NCI-H187 treated with DMSO at 0.1 percent for 48 hours (cell line): Measurements from ENCODE around the gene MRFAP1L1.
"Not testable (repeated sequence)": the region's sequence is repeated elsewhere in the genome, so short reads cannot be mapped to it uniquely, and the experiment has no call there.

Experiments
- DNase-seq: peaks from one replicate; lab custom pipeline; 2025; lab: John Stamatoyannopoulos, UW

MRFAP1L1 gene

GRCh38 chr4:6688879-6689505 is 20.7 kb downstream of the MRFAP1L1 start:
- DNase-seq: no peak

DNA sequence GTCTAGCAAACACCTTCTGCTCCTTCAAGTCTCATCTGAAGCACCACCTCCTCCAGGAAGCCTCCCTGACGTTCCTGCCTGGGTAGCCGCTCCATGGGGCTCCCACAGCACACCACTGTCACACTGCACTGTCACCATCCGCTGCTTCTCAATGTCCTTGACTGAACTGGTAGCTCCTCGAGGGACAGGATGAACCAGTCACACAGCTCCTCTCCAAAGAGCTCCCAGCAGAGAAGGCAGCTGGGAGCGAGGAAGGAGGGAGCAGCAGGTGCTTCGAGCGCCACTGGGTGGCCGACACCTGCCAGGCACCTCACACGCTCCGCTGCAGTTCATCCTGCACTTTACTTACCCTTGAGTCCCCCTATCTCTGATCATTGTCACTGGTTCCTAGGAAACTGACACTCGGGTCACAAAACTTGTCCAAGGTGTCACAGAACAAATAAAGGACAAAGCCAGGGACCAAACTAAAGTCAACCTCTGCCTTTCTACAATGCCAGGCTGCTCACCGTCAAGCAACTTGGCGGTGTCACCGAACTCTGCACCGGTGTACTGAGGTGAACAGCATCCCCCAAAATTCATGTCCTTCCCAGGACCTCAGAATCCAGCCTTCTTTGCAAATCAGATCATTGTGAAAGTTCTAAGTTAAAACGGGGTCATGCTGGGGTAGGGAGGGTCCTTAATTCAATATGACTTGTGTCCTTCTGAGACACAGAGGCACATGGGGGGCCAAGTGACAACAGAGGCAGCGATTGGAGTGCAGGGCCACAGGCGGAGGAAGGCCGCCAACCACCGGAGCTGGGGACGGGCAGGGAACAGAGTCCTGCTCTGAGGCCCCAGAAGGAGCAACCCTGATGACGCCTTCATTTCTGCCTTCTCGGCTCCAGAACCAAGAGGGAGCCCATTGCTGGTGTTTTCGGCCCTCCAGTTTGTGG is 21.5 kb downstream of the MRFAP1L1 start:
- DNase-seq: no peak

DNA sequence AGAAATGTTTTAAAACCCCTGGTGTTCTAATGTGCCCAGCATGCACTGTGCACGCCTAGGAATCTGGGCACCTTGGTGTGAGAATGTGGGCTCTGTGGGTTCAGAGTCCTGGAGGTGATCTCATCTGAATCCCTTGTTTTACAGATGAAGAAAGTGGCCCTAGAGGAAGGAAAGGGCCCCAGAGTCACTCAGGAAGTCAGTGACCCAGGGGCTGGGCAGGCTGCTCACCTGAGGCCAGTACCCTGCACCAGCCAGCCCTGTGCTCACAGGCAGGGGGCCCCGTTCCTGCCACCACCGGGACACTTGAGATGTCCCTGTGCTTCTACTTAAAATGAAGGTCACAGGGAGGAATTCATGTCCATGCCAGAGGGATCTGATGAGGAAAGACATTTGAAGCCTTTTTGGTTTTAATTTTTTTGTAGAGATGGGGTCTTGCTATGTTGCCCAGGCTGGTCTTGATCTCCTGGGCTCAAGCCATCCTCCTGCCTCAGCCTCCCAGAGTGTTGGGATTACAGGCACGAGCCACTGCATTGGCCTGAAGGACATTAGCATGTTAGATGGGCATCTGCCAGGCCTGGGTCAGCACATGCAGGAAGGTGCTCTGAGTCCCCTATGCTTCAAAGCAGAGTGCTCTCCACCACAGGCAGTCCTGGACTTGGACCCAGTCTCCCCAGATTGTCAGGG is 23.4 kb downstream of the MRFAP1L1 start:
- no peak for DNase-seq

DNA sequence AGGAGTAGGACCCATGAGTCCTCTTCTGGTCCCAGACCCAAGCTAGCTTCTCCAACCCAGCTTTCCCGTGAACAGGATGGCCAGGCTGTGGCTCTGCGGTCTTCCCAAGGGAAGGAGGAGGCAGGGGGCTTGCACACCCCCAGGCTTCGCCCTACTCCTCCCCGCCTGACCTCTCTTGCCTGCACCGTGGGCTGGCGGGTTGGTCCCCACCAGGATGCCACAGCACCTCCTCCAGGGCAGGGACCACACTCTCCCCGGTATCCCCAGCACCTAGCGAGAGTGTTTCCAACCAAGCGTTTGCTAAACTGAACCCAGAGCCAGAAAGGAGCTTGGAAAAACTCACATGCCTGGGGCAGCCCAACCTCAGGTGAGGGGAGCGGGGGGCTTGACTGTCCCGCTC is 25.0 kb downstream of the MRFAP1L1 start:
- no peak for DNase-seq

DNA sequence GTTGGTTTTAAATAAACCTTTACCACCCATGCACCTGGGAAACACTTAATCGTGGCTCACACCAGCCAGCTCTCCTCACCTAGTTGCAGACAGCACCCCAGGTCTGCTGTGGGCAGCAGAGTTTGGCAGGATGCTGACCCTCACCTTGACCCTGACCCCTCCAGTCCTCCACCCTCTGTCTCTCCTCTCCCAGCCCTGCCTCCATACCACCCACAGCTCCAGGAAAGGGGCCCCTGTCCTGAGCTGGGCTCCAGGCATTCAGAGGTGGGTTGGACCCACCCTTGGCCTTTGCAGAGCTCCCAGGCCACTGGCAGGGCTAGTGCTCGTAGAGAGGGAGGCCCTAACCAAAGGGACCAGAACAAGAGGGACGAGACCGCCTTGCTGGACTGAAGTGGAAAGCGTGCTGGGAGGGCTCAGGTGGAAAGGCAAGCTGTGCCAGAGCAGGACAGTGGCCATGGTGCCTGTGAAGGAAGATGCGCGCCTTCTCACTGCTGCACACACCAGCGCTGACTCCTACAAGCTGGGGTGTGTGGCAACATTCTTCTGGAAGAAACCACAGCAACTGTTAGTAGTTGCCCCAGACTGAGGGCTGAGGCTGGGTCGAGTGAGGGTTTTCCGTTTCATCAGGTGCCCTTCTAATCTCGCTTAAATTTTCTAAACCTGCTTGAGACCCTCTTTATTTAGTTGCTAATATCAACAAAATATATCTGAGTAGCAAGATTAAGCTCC is 26.6 kb downstream of the MRFAP1L1 start:
- no peak for DNase-seq

DNA sequence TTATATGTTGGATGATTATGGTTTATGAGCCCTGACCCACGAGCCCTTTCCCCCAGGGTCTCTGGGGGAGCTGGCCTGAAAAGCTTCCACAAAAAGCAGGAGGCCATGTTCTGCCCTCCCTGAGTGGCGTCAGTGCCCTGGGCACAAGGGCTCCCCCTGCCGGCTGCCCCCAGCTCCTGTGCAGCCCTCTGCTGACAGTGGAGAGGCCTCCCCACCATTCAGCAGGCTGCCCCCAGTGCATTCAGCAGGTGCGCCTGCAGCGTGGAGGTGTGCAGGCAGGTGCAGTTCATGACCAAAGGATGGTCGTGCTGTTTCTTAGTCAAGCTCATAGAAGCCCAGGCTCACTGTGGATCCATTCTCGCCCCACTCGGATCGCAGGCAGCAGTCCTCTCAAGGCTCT is 28.5 kb downstream of the MRFAP1L1 start:
- no peak for DNase-seq

DNA sequence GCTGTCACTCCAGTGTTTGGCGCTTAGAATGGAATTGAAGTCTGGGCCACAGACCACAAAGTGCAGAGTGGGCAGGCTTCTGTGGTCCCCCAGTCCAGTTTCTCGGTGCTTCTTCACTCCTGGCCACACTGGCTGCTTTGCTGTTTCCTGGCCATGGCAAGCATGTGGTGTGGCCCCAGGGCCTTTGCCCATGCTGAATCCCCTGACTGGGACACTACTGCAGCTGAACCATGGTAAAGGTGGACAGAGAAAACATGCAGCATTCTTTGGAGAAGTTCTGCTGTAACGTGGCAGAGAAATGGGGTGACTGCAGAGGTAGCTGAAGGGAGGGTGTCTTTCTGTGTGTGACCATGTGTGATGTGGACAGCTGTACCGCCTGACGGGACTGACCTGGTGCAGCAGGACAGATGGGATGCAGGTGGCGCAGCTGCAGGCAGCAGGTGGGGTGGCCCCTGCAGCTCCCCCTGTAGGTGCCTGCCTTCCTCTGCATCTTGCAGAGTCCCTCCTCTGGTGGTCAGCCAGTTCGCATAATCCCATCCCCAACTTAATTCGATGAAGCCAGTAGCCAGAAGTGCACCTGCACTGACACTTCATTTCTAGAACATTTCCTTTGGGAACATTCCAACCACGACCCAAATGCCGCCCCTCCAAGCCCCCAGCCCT is 29.2 kb downstream of the MRFAP1L1 start:
- no peak for DNase-seq

GRCh38 chr4:6676722-6677558 is 32.7 kb downstream of the MRFAP1L1 start:
- DNase-seq: no peak

- peak; percentile 38 for DNase-seq
Measured at GRCh38 chr4:6674500-6675149, 35.0 kb downstream of the MRFAP1L1 start.

GRCh38 chr4:6673660-6674499 is 35.8 kb downstream of the MRFAP1L1 start:
- peak; percentile 82 for DNase-seq

- DNase-seq: not testable (repeated sequence)
Measured at GRCh38 chr4:6673191-6673659, 36.4 kb downstream of the MRFAP1L1 start.

DNA sequence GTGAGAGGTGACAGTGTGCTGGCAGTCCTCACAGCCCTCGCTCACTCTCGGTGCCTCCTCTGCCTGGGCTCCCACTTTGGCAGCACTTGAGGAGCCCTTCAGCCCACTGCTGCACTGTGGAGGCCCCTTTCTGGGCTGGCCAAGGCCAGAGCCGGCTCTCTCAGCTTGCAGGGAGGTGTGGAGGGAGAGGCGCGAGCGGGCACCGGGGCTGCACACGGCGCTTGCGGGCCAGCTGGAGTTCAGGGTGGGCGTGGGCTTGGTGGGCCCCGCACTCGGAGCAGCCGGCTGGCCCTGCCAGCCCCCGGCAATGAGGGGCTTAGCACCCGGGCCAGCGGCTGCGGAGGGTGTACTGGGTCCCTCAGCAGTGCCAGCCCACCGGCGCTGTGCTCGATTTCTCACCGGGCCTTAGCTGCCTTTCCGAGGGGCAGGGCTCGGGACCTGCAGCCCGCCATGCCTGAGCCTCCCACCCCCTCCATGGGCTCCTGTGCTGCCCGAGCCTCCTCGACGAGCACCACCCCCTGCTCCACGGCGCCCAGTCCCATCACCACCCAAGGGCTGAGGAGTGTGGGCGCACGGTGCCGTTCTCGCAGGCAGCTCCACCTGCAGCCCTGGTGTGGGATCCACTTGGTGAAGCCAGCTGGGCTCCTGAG is 37.0 kb downstream of the MRFAP1L1 start:
- DNase-seq: not testable (repeated sequence)

GRCh38 chr4:6672131-6672530 is 37.5 kb downstream of the MRFAP1L1 start:
- no peak for DNase-seq

DNA sequence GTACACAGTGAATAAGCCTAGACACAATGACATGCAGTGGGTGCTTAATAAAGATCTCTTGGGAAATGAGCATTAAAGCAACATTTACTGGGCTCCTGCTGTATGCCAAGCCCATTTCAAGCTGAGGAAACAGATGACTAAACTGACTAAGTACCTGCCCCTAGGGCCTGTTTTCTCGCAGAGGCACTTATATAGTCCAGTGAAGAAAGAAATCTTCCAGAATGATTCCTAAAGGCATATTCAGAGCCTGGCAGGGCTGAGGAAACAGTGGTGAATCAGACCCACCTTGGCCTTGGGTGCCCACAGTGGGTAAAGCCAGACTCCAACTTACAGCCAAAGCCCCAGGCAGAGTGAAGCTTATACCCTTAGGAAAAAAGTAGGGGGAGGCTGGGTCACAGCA is 38.0 kb downstream of the MRFAP1L1 start:
- no peak for DNase-seq

GRCh38 chr4:6668391-6668790 is 41.3 kb downstream of the MRFAP1L1 start:
- DNase-seq: no peak

DNA sequence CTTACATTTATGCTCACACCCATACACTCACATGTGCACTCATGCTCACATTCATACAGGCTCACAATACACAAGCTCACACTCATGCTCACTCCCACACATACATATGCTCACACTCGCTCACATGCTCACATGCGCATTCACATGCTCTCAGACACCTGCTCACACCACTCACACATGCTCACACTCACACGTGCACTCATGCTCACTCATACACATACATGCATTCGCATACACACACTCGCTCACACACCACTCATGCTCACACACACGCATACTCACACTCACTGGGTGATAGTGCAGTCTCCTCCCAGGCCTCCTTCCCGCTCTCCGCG is 44.4 kb downstream of the MRFAP1L1 start:
- DNase-seq: no peak

- DNase-seq: no peak
Measured at GRCh38 chr4:6663596-6664393, 45.9 kb downstream of the MRFAP1L1 start.

- DNase-seq: no peak
Measured at GRCh38 chr4:6662591-6662990, 47.1 kb downstream of the MRFAP1L1 start.
